ENCODE data around the gene ALG13. TPM values are rescaled to one million over a fixed set of nuclear protein-coding genes. Genes with fewer than 3 reads are reported as not detected.
"Not testable (repeated sequence)": the region's sequence is repeated elsewhere in the genome, so short reads cannot be mapped to it uniquely, and the experiment has no call there.

Gene ALG13
- total and polyA plus RNA-seq, 2 experiments from 2014 or later, result 54.2 to 58.7 TPM

DNA sequence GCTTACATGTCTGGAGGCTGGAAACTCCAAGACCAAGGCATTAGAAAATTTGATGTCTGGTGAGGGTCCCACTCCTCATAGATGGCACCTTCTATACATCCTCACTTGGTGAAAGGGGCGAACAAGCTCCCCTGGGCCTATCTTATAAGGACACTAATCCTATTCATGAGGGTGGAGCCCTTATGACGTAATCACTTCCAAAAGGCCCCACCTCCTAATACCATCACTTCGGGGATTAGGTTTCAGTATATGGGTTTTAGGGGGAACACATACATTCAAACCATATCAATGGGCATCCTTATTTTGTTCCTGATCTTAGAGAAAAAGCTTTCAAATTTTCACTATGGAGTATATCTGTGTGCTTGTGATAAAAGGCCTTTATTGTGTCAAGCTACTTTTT lies 39.0 kb upstream of the ALG13 start:
- Histone ChIP-seq H2AFZ (no peak overlapping the region), H3K27me3 (ENCODE audit: insufficient read depth) (no peaks in the 10 kb centered on the region), H4K20me1 (replicated peaks; ENCODE audit: insufficient read depth) (no peaks in the 10 kb centered on the region), H3K27ac (ENCODE audit: low read depth) (no peak overlapping the region), H3K36me3 (ENCODE audit: insufficient read depth) (no peaks in the 10 kb centered on the region), H3K4me1 (ENCODE audit: insufficient read depth) (no peaks in the 10 kb centered on the region), H3K79me2 (replicated peaks; ENCODE audit: insufficient read depth) (no peaks in the 10 kb centered on the region), H3K9me2 (ENCODE audit: insufficient read depth) (no peaks in the 10 kb centered on the region), H3K4me2 (no peak overlapping the region), H3K4me3 (no peak overlapping the region), H3F3A (replicated peaks; ENCODE audit: low read depth) (no peaks in the 10 kb centered on the region)
- H3K27ac Mint-ChIP-seq, result no peak overlapping the region
- no peak overlapping the region for H3K4me3 Mint-ChIP-seq
- no peaks in the 10 kb centered on the region for H3K36me3 Mint-ChIP-seq (ENCODE audit: low read depth)
- ATAC-seq (no peak), DNase-seq (ENCODE audit: low spot score) (no peak)
- peaks cover 4% of the 10 kb centered on the region; the same call in 2 of the 3 replicates for H3K4me1 Mint-ChIP-seq
- TF ChIP-seq POLR2AphosphoS5 (IDR thresholded peaks at IDR 0.05; ENCODE audit: low read depth), result no peak
- no peaks in the 10 kb centered on the region for H3K9me3 Mint-ChIP-seq
- no peaks in the 10 kb centered on the region for H3K27me3 Mint-ChIP-seq (ENCODE audit: insufficient read depth, low read depth, poor library complexity)

DNA sequence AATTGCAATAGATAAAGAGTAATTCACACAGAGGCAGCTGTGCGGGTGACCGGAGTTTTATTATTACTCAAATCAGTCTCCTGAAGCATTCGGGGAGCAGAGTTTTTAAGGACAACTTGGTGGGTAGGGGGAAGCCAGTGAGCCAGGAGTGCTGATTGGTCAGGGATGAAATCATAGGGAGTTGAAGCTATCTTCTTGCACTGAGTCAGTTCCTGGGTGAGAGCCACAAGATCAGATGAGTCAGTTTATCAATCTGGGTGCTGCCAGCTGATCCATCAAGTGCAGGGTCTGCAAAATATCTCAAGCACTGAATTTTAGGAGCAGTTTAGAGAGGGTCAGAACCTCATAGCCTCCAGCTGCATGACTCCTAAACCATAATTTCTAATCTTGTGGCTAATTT lies 35.8 kb upstream of the ALG13 start:
- not testable (repeated sequence) for H3K4me3 ChIP-seq; H3K4me1 ChIP-seq (ENCODE audit: insufficient read depth); H3K27me3 Mint-ChIP-seq (ENCODE audit: insufficient read depth, low read depth, poor library complexity); H3K27ac Mint-ChIP-seq; H3K4me1 Mint-ChIP-seq; H2AFZ ChIP-seq; H3K36me3 Mint-ChIP-seq (ENCODE audit: low read depth); DNase-seq (ENCODE audit: low spot score); H3K36me3 ChIP-seq (ENCODE audit: insufficient read depth); H3K9me2 ChIP-seq (ENCODE audit: insufficient read depth); H3K79me2 ChIP-seq (replicated peaks; ENCODE audit: insufficient read depth); H3K4me2 ChIP-seq; H3F3A ChIP-seq (replicated peaks; ENCODE audit: low read depth); H4K20me1 ChIP-seq (replicated peaks; ENCODE audit: insufficient read depth); H3K4me3 Mint-ChIP-seq; H3K27ac ChIP-seq (ENCODE audit: low read depth); ATAC-seq; H3K27me3 ChIP-seq (ENCODE audit: insufficient read depth); H3K9me3 Mint-ChIP-seq

DNA sequence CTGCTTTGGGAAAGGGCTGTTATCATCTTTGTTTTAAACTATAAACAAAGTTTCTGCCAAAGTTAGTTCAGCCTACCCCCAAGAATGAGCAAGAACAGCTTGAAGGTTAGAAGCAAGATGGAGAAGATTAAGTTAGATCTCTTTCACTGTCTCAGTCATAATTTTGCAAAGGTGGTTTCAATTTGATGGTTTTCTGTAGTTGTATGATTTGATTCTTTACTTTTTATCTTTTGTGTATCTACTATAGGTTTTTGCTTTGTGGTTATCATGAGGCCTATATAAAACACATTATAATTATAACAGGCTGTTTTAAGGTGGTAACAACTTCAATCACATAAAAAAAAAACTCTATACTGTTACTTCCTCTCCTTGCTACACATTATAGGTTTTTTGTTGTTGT lies 35.4 kb upstream of the ALG13 start:
- H3K4me1 ChIP-seq (ENCODE audit: insufficient read depth), result no peaks in the 10 kb centered on the region
- H3K4me2 ChIP-seq, result no peak overlapping the region
- no peak overlapping the region for H3K27ac Mint-ChIP-seq
- no peak overlapping the region for H2AFZ ChIP-seq
- H3K9me3 Mint-ChIP-seq, result no peaks in the 10 kb centered on the region
- H3K36me3 Mint-ChIP-seq (ENCODE audit: low read depth), result no peaks in the 10 kb centered on the region
- no peak overlapping the region for H3K27ac ChIP-seq (ENCODE audit: low read depth)
- no peak overlapping the region for H3K4me3 Mint-ChIP-seq
- ATAC-seq (no peak), DNase-seq (ENCODE audit: low spot score) (no peak)
- H3K27me3 Mint-ChIP-seq (ENCODE audit: insufficient read depth, low read depth, poor library complexity), result no peaks in the 10 kb centered on the region
- H3K27me3 ChIP-seq (ENCODE audit: insufficient read depth), result no peaks in the 10 kb centered on the region
- no peak overlapping the region for H3K4me3 ChIP-seq
- peaks cover 4% of the 10 kb centered on the region; the same call in 2 of the 3 replicates for H3K4me1 Mint-ChIP-seq
- H3F3A ChIP-seq (replicated peaks; ENCODE audit: low read depth), result no peaks in the 10 kb centered on the region
- H3K36me3 ChIP-seq (ENCODE audit: insufficient read depth), result no peaks in the 10 kb centered on the region
- H3K79me2 ChIP-seq (replicated peaks; ENCODE audit: insufficient read depth), result no peaks in the 10 kb centered on the region
- TF ChIP-seq POLR2AphosphoS5 (IDR thresholded peaks at IDR 0.05; ENCODE audit: low read depth), result no peak
- no peak for TF ChIP-seq STAT1 (IDR thresholded peaks at IDR 0.05; ENCODE audit: unreplicated experiment)
- TF ChIP-seq, protein P1, sequence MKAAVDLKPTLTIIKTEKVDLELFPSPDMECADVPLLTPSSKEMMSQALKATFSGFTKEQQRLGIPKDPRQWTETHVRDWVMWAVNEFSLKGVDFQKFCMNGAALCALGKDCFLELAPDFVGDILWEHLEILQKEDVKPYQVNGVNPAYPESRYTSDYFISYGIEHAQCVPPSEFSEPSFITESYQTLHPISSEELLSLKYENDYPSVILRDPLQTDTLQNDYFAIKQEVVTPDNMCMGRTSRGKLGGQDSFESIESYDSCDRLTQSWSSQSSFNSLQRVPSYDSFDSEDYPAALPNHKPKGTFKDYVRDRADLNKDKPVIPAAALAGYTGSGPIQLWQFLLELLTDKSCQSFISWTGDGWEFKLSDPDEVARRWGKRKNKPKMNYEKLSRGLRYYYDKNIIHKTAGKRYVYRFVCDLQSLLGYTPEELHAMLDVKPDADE (IDR thresholded peaks at IDR 0.05), result no peak
- no peak for TF ChIP-seq JUNB (IDR thresholded peaks at IDR 0.05; ENCODE audit: unreplicated experiment)
- TF ChIP-seq NANOG (IDR thresholded peaks at IDR 0.05; ENCODE audit: borderline replicate concordance), result no peak
- no peaks in the 10 kb centered on the region for H3K9me2 ChIP-seq (ENCODE audit: insufficient read depth)
- H4K20me1 ChIP-seq (replicated peaks; ENCODE audit: insufficient read depth), result no peaks in the 10 kb centered on the region

DNA sequence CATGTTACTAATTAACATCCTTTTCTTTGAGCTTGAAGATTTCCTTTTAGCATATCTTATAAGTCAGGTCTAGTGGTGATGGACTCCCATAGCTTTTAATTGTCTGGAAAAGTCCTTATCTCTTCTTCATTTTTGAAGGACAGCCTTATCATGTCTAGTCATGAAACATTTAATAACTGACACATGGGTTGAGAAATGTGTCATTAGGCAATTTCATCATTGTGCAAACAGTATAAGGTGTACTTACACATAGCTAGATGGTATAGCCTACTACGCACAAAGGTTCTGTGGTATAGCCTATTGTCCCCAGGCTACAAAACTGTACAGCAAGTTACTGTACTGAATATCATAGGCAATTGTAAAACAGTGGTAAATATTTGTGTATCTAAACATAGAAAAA lies 34.5 kb upstream of the ALG13 start:
- H3K9me3 Mint-ChIP-seq, result no peaks in the 10 kb centered on the region
- Histone ChIP-seq H3K4me2 (no peak overlapping the region), H2AFZ (no peak overlapping the region), H3K4me1 (ENCODE audit: insufficient read depth) (no peaks in the 10 kb centered on the region), H3K36me3 (ENCODE audit: insufficient read depth) (no peaks in the 10 kb centered on the region), H3K9me2 (ENCODE audit: insufficient read depth) (no peaks in the 10 kb centered on the region), H3K27me3 (ENCODE audit: insufficient read depth) (no peaks in the 10 kb centered on the region), H3K79me2 (replicated peaks; ENCODE audit: insufficient read depth) (no peaks in the 10 kb centered on the region), H3K27ac (ENCODE audit: low read depth) (no peak overlapping the region), H3F3A (replicated peaks; ENCODE audit: low read depth) (no peaks in the 10 kb centered on the region), H3K4me3 (no peak overlapping the region), H4K20me1 (replicated peaks; ENCODE audit: insufficient read depth) (no peaks in the 10 kb centered on the region)
- peaks cover 4% of the 10 kb centered on the region; the same call in 2 of the 3 replicates for H3K4me1 Mint-ChIP-seq
- H3K36me3 Mint-ChIP-seq (ENCODE audit: low read depth), result no peaks in the 10 kb centered on the region
- ATAC-seq (no peak), DNase-seq (ENCODE audit: low spot score) (no peak)
- no peak overlapping the region for H3K27ac Mint-ChIP-seq
- H3K4me3 Mint-ChIP-seq, result no peak overlapping the region
- no peaks in the 10 kb centered on the region for H3K27me3 Mint-ChIP-seq (ENCODE audit: insufficient read depth, low read depth, poor library complexity)
- no peak for TF ChIP-seq EZH2phosphoT487 (IDR thresholded peaks at IDR 0.05; ENCODE audit: unreplicated experiment)
- no peak for TF ChIP-seq CREB1 (CRISPR knock-in tag; IDR thresholded peaks at IDR 0.05; ENCODE audit: low read depth)
- TF ChIP-seq NANOG (IDR thresholded peaks at IDR 0.05; ENCODE audit: borderline replicate concordance), result no peak
- no peak for TF ChIP-seq ZNF331 (CRISPR knock-in tag; IDR thresholded peaks at IDR 0.05; ENCODE audit: low read depth)

Data from GM23338 (cell line).